Upper lobe of right lung (tissue), 1 donor: Measurements from ENCODE around the gene NCSTN. TPM values are rescaled to one million over a fixed set of nuclear protein-coding genes. Genes with fewer than 3 reads are reported as not detected.

Experiments
- ATAC-seq: fragments of 200-7000 bp; cut with Tn5 transposase; one replicate; pipeline ENCODE4 v1.9.1; 2020; ENCODE audit warnings: mild to moderate bottlenecking, moderate library complexity
- DNase-seq: peaks from one replicate; pipeline ENCODE4 v3.0.0-alpha.2; 2020
- H3K27ac ChIP-seq: fragments of 200-600 bp; one replicate; pipeline ENCODE4 v1.8.0; 2022
- H3K27me3 ChIP-seq: fragments of 200-600 bp; one replicate; pipeline ENCODE4 v1.8.0; 2022; ENCODE audit warnings: mild to moderate bottlenecking
- H3K36me3 ChIP-seq: fragments of 200-600 bp; one replicate; pipeline ENCODE4 v1.8.0; 2022
- H3K4me1 ChIP-seq: fragments of 200-600 bp; one replicate; pipeline ENCODE4 v1.8.0; 2022
- H3K4me3 ChIP-seq: fragments of 200-600 bp; one replicate; pipeline ENCODE4 v1.8.0; 2022; ENCODE audit warnings: mild to moderate bottlenecking
- H3K9me3 ChIP-seq: fragments of 200-600 bp; one replicate; pipeline ENCODE4 v1.8.0; 2022
- intact Hi-C: fragments of 100-400 bp; cut with DNase I; formaldehyde crosslinking; loops from one replicate; pipeline ENCODE4 v1.11.0; 2022
- total RNA-seq: library from RNA; stranded (reverse); fragmentation: NEBNext Ultra II Directional; extraction: Animal tissue kit (Norgen Biotek cat#: 25700); gene quantifications from one replicate; pipeline ENCODE4 v1.2.1, GENCODE V29; 2021
- TF ChIP-seq, protein P1 (sequence below): fragments of 200-600 bp; IDR thresholded peaks from one replicate; pipeline ENCODE4 v1.8.0; 2022; ENCODE audit warnings: antibody characterized with exemption
- donor health status: DM: no; HTN: yes; CAD: no; lungs with severe emphysema.

NCSTN gene
- total RNA-seq, 1 donor from 2014 or later = 91.9 TPM

GRCh38 chr1:160351629-160352028 is 8.4 kb downstream of the NCSTN start:
- Histone ChIP-seq H3K27me3 (no peaks in the 10 kb centered on the region), H3K9me3 (no peaks in the 10 kb centered on the region), H3K4me3 (no peak overlapping the region), H3K27ac (no peak overlapping the region), H3K4me1 (no peaks in the 10 kb centered on the region), H3K36me3 (peaks cover 98% of the 10 kb centered on the region)
- DNase-seq (no peak), ATAC-seq (no peak)
- TF ChIP-seq, protein P1, sequence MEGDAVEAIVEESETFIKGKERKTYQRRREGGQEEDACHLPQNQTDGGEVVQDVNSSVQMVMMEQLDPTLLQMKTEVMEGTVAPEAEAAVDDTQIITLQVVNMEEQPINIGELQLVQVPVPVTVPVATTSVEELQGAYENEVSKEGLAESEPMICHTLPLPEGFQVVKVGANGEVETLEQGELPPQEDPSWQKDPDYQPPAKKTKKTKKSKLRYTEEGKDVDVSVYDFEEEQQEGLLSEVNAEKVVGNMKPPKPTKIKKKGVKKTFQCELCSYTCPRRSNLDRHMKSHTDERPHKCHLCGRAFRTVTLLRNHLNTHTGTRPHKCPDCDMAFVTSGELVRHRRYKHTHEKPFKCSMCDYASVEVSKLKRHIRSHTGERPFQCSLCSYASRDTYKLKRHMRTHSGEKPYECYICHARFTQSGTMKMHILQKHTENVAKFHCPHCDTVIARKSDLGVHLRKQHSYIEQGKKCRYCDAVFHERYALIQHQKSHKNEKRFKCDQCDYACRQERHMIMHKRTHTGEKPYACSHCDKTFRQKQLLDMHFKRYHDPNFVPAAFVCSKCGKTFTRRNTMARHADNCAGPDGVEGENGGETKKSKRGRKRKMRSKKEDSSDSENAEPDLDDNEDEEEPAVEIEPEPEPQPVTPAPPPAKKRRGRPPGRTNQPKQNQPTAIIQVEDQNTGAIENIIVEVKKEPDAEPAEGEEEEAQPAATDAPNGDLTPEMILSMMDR = no peak
- intact Hi-C loops = no loop called here

GRCh38 chr1:160352555-160352954 is 9.4 kb downstream of the NCSTN start:
- ATAC-seq = no peak
- Histone ChIP-seq H3K4me3 (no peak overlapping the region), H3K4me1 (no peaks in the 10 kb centered on the region), H3K27me3 (no peaks in the 10 kb centered on the region), H3K36me3 (peaks cover 100% of the 10 kb centered on the region), H3K27ac (no peak overlapping the region), H3K9me3 (no peaks in the 10 kb centered on the region)
- intact Hi-C loops = no loop called here
- no peak for DNase-seq
- TF ChIP-seq, protein P1 = no peak

GRCh38 chr1:160353223-160353622 is 10.0 kb downstream of the NCSTN start:
- H3K4me3 ChIP-seq = no peak overlapping the region
- H3K4me1 ChIP-seq = no peaks in the 10 kb centered on the region
- intact Hi-C loops = no loop called here
- no peak for ATAC-seq
- H3K36me3 ChIP-seq = peaks cover 100% of the 10 kb centered on the region
- no peaks in the 10 kb centered on the region for H3K27me3 ChIP-seq
- H3K27ac ChIP-seq = no peak overlapping the region
- TF ChIP-seq, protein P1 = no peak
- H3K9me3 ChIP-seq = no peaks in the 10 kb centered on the region
- DNase-seq = no peak

- DNase-seq (no peak), ATAC-seq (peak; percentile 36)
- TF ChIP-seq, protein P1 = peak; percentile 33
- Histone ChIP-seq H3K27ac (no peak overlapping the region), H3K36me3 (peaks cover 92% of the 10 kb centered on the region), H3K4me1 (no peaks in the 10 kb centered on the region), H3K4me3 (no peak overlapping the region), H3K27me3 (no peaks in the 10 kb centered on the region), H3K9me3 (no peaks in the 10 kb centered on the region)
- intact Hi-C loops = no loop called here
Measured at GRCh38 chr1:160354388-160354985, 11.3 kb downstream of the NCSTN start.

- Histone ChIP-seq H3K9me3 (no peaks in the 10 kb centered on the region), H3K27me3 (no peaks in the 10 kb centered on the region), H3K4me1 (no peaks in the 10 kb centered on the region), H3K4me3 (no peak overlapping the region), H3K36me3 (peaks cover 76% of the 10 kb centered on the region), H3K27ac (no peak overlapping the region)
- intact Hi-C loops = no loop called here
- DNase-seq (no peak), ATAC-seq (no peak)
- TF ChIP-seq, protein P1 = no peak
Measured at GRCh38 chr1:160357286-160358002, 14.3 kb downstream of the NCSTN start.
